HEK293 (cell line): ENCODE data around the gene CSRP1.
A peak's percentile ranks its signal among the peaks of the same experiment; 100 is the strongest.

ENCODE experiments used
- BCL11A ChIP-seq: fragments of 450-650 bp; formaldehyde crosslinking; IDR thresholded peaks from 2 replicates; pipeline ENCODE4 v1.5.1; 2016; ENCODE audit warnings: low read depth, missing biosample characterization, missing genetic modification characterization
- KLF16 ChIP-seq: fragments of 450-650 bp; formaldehyde crosslinking; IDR thresholded peaks from 2 replicates; pipeline ENCODE4 v1.5.1; 2017; ENCODE audit warnings: missing biosample characterization, missing genetic modification characterization
- OVOL3 ChIP-seq: fragments of 450-650 bp; formaldehyde crosslinking; IDR thresholded peaks from 2 replicates; pipeline ENCODE4 v1.5.1; 2016; ENCODE audit warnings: missing biosample characterization, missing genetic modification characterization
- ZBTB21 ChIP-seq: fragments of 450-650 bp; formaldehyde crosslinking; IDR thresholded peaks from 2 replicates; pipeline ENCODE4 v1.5.1; 2017; ENCODE audit warnings: missing biosample characterization, missing genetic modification characterization
- ZFP3 ChIP-seq: fragments of 450-650 bp; formaldehyde crosslinking; IDR thresholded peaks from 2 replicates; pipeline ENCODE4 v1.5.1; 2016; ENCODE audit warnings: low read depth, missing biosample characterization, missing genetic modification characterization
- ZFP37 ChIP-seq: fragments of 450-650 bp; formaldehyde crosslinking; IDR thresholded peaks from 2 replicates; pipeline ENCODE4 v1.5.1; 2016; ENCODE audit warnings: missing biosample characterization, missing genetic modification characterization
- ZNF10 ChIP-seq: fragments of 450-650 bp; formaldehyde crosslinking; IDR thresholded peaks from 2 replicates; pipeline ENCODE4 v1.5.1; 2017; ENCODE audit warnings: missing biosample characterization, missing genetic modification characterization
- ZNF157 ChIP-seq: fragments of 450-650 bp; formaldehyde crosslinking; IDR thresholded peaks from 2 replicates; pipeline ENCODE4 v1.5.1; 2016; ENCODE audit warnings: missing biosample characterization, missing genetic modification characterization
- ZNF184 ChIP-seq: fragments of 450-650 bp; IDR thresholded peaks from 2 replicates; pipeline ENCODE4 v1.5.1; 2018; ENCODE audit warnings: missing biosample characterization, mild to moderate bottlenecking, missing genetic modification characterization
- ZNF214 ChIP-seq: fragments of 450-650 bp; formaldehyde crosslinking; IDR thresholded peaks from 2 replicates; pipeline ENCODE4 v1.5.1; 2017; ENCODE audit warnings: missing biosample characterization, mild to moderate bottlenecking, missing genetic modification characterization, borderline replicate concordance
- ZNF394 ChIP-seq: fragments of 450-650 bp; formaldehyde crosslinking; IDR thresholded peaks from 2 replicates; pipeline ENCODE4 v1.5.1; 2016; ENCODE audit warnings: missing biosample characterization, missing genetic modification characterization, mild to moderate bottlenecking, moderate library complexity, borderline replicate concordance
- ZNF530 ChIP-seq: fragments of 450-650 bp; formaldehyde crosslinking; IDR thresholded peaks from 2 replicates; pipeline ENCODE4 v1.5.1; 2016; ENCODE audit warnings: low read depth, missing biosample characterization, missing genetic modification characterization
- ZNF548 ChIP-seq: fragments of 450-650 bp; formaldehyde crosslinking; IDR thresholded peaks from 2 replicates; pipeline ENCODE4 v1.5.1; 2016; ENCODE audit warnings: missing biosample characterization, missing genetic modification characterization
- ZNF830 ChIP-seq: fragments of 450-650 bp; IDR thresholded peaks from 2 replicates; pipeline ENCODE4 v1.5.0; 2018; ENCODE audit warnings: missing biosample characterization, missing genetic modification characterization, low read depth, mild to moderate bottlenecking, moderate library complexity
- ZSCAN23 ChIP-seq: fragments of 450-650 bp; formaldehyde crosslinking; IDR thresholded peaks from 2 replicates; pipeline ENCODE4 v1.5.1; 2016; ENCODE audit warnings: missing biosample characterization, missing genetic modification characterization
- TF ChIP-seq, protein P1 (sequence below): fragments of 450-650 bp; formaldehyde crosslinking; IDR thresholded peaks from 2 replicates; pipeline ENCODE4 v1.5.1; 2017; ENCODE audit warnings: missing biosample characterization, mild to moderate bottlenecking, missing genetic modification characterization, moderate library complexity
- TF ChIP-seq, protein P2 (sequence below): fragments of 450-650 bp; formaldehyde crosslinking; optimal IDR thresholded peaks from 2 replicates; pipeline ENCODE3; 2016; ENCODE audit warnings: missing biosample characterization, mild to moderate bottlenecking, missing genetic modification characterization
- TF ChIP-seq, protein P3 (sequence below): fragments of 450-650 bp; formaldehyde crosslinking; IDR thresholded peaks from 2 replicates; pipeline ENCODE4 v1.5.1; 2016; ENCODE audit warnings: missing biosample characterization, missing genetic modification characterization
- TF ChIP-seq, protein P4 (sequence below): fragments of 450-650 bp; formaldehyde crosslinking; IDR thresholded peaks from 2 replicates; pipeline ENCODE4 v1.5.1; 2016; ENCODE audit warnings: missing biosample characterization, missing genetic modification characterization
- TF ChIP-seq, protein P5 (sequence below): fragments of 450-650 bp; formaldehyde crosslinking; IDR thresholded peaks from 2 replicates; pipeline ENCODE4 v1.5.1; 2016; ENCODE audit warnings: missing biosample characterization, missing genetic modification characterization, borderline replicate concordance
- TF ChIP-seq, protein P6 (sequence below): fragments of 450-650 bp; formaldehyde crosslinking; IDR thresholded peaks from 2 replicates; pipeline ENCODE4 v1.5.1; 2016; ENCODE audit warnings: missing biosample characterization, missing genetic modification characterization
- TF ChIP-seq, protein P7 (sequence below): fragments of 450-650 bp; formaldehyde crosslinking; IDR thresholded peaks from 2 replicates; pipeline ENCODE4 v1.5.1; 2016; ENCODE audit warnings: missing biosample characterization, missing genetic modification characterization

CSRP1 gene

DNA sequence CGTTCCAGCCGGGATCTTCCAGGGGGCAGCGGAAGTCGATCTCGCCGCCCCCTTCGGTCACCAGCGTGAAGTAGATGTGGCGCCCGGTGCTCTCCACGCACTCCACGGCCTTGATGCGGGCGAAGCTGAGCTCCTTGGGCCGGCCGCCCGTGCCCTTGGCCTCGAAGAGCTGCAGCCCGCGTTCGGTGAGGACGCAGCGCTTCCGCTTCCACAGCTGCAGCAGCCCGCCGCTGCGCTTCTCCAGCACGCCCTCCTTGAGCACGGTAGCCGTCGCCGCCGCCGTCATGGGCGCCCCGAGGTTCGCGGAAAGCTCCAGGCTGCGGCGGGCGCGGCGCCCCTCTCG is 38.5 kb downstream of the CSRP1 start (continued):
- TF ChIP-seq, protein P1, sequence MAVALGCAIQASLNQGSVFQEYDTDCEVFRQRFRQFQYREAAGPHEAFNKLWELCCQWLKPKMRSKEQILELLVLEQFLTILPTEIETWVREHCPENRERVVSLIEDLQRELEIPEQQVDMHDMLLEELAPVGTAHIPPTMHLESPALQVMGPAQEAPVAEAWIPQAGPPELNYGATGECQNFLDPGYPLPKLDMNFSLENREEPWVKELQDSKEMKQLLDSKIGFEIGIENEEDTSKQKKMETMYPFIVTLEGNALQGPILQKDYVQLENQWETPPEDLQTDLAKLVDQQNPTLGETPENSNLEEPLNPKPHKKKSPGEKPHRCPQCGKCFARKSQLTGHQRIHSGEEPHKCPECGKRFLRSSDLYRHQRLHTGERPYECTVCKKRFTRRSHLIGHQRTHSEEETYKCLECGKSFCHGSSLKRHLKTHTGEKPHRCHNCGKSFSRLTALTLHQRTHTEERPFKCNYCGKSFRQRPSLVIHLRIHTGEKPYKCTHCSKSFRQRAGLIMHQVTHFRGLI (tag by site-specific recombination): no peak
- TF ChIP-seq ZFP3 (tag by site-specific recombination) (no peak), ZNF394 (tag by site-specific recombination) (peak; percentile 12; the same call in 1 of the 2 replicates), ZSCAN23 (tag by site-specific recombination) (no peak), ZBTB21 (tag by site-specific recombination) (no peak), ZNF214 (no peak), ZNF548 (no peak), ZNF157 (tag by site-specific recombination) (no peak), ZNF830 (tag by site-specific recombination) (no peak), OVOL3 (tag by site-specific recombination) (no peak), ZNF184 (tag by site-specific recombination) (no peak), BCL11A (tag by site-specific recombination) (no peak), KLF16 (tag by site-specific recombination) (peak; percentile 17; the same call in 1 of the 2 replicates), ZNF530 (tag by site-specific recombination) (no peak), ZFP37 (tag by site-specific recombination) (peak; percentile 6; the same call in 1 of the 2 replicates), ZNF10 (tag by site-specific recombination) (no peak)
- TF ChIP-seq, protein P2, sequence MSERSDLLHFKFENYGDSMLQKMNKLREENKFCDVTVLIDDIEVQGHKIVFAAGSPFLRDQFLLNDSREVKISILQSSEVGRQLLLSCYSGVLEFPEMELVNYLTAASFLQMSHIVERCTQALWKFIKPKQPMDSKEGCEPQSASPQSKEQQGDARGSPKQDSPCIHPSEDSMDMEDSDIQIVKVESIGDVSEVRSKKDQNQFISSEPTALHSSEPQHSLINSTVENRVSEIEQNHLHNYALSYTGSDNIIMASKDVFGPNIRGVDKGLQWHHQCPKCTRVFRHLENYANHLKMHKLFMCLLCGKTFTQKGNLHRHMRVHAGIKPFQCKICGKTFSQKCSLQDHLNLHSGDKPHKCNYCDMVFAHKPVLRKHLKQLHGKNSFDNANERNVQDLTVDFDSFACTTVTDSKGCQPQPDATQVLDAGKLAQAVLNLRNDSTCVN (tag by site-specific recombination): no peak
- TF ChIP-seq, protein P3, sequence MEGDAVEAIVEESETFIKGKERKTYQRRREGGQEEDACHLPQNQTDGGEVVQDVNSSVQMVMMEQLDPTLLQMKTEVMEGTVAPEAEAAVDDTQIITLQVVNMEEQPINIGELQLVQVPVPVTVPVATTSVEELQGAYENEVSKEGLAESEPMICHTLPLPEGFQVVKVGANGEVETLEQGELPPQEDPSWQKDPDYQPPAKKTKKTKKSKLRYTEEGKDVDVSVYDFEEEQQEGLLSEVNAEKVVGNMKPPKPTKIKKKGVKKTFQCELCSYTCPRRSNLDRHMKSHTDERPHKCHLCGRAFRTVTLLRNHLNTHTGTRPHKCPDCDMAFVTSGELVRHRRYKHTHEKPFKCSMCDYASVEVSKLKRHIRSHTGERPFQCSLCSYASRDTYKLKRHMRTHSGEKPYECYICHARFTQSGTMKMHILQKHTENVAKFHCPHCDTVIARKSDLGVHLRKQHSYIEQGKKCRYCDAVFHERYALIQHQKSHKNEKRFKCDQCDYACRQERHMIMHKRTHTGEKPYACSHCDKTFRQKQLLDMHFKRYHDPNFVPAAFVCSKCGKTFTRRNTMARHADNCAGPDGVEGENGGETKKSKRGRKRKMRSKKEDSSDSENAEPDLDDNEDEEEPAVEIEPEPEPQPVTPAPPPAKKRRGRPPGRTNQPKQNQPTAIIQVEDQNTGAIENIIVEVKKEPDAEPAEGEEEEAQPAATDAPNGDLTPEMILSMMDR (tag by site-specific recombination): peak; percentile 49; the same call in 1 of the 2 replicates
- TF ChIP-seq, protein P4, sequence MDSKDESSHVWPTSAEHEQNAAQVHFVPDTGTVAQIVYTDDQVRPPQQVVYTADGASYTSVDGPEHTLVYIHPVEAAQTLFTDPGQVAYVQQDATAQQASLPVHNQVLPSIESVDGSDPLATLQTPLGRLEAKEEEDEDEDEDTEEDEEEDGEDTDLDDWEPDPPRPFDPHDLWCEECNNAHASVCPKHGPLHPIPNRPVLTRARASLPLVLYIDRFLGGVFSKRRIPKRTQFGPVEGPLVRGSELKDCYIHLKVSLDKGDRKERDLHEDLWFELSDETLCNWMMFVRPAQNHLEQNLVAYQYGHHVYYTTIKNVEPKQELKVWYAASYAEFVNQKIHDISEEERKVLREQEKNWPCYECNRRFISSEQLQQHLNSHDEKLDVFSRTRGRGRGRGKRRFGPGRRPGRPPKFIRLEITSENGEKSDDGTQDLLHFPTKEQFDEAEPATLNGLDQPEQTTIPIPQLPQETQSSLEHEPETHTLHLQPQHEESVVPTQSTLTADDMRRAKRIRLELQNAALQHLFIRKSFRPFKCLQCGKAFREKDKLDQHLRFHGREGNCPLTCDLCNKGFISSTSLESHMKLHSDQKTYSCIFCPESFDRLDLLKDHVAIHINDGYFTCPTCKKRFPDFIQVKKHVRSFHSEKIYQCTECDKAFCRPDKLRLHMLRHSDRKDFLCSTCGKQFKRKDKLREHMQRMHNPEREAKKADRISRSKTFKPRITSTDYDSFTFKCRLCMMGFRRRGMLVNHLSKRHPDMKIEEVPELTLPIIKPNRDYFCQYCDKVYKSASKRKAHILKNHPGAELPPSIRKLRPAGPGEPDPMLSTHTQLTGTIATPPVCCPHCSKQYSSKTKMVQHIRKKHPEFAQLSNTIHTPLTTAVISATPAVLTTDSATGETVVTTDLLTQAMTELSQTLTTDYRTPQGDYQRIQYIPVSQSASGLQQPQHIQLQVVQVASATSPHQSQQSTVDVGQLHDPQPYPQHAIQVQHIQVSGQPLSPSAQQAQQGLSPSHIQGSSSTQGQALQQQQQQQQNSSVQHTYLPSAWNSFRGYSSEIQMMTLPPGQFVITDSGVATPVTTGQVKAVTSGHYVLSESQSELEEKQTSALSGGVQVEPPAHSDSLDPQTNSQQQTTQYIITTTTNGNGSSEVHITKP (tag by site-specific recombination): no peak
- TF ChIP-seq, protein P5, sequence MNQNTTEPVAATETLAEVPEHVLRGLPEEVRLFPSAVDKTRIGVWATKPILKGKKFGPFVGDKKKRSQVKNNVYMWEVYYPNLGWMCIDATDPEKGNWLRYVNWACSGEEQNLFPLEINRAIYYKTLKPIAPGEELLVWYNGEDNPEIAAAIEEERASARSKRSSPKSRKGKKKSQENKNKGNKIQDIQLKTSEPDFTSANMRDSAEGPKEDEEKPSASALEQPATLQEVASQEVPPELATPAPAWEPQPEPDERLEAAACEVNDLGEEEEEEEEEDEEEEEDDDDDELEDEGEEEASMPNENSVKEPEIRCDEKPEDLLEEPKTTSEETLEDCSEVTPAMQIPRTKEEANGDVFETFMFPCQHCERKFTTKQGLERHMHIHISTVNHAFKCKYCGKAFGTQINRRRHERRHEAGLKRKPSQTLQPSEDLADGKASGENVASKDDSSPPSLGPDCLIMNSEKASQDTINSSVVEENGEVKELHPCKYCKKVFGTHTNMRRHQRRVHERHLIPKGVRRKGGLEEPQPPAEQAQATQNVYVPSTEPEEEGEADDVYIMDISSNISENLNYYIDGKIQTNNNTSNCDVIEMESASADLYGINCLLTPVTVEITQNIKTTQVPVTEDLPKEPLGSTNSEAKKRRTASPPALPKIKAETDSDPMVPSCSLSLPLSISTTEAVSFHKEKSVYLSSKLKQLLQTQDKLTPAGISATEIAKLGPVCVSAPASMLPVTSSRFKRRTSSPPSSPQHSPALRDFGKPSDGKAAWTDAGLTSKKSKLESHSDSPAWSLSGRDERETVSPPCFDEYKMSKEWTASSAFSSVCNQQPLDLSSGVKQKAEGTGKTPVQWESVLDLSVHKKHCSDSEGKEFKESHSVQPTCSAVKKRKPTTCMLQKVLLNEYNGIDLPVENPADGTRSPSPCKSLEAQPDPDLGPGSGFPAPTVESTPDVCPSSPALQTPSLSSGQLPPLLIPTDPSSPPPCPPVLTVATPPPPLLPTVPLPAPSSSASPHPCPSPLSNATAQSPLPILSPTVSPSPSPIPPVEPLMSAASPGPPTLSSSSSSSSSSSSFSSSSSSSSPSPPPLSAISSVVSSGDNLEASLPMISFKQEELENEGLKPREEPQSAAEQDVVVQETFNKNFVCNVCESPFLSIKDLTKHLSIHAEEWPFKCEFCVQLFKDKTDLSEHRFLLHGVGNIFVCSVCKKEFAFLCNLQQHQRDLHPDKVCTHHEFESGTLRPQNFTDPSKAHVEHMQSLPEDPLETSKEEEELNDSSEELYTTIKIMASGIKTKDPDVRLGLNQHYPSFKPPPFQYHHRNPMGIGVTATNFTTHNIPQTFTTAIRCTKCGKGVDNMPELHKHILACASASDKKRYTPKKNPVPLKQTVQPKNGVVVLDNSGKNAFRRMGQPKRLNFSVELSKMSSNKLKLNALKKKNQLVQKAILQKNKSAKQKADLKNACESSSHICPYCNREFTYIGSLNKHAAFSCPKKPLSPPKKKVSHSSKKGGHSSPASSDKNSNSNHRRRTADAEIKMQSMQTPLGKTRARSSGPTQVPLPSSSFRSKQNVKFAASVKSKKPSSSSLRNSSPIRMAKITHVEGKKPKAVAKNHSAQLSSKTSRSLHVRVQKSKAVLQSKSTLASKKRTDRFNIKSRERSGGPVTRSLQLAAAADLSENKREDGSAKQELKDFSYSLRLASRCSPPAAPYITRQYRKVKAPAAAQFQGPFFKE (tag by site-specific recombination): no peak
- TF ChIP-seq, protein P6, sequence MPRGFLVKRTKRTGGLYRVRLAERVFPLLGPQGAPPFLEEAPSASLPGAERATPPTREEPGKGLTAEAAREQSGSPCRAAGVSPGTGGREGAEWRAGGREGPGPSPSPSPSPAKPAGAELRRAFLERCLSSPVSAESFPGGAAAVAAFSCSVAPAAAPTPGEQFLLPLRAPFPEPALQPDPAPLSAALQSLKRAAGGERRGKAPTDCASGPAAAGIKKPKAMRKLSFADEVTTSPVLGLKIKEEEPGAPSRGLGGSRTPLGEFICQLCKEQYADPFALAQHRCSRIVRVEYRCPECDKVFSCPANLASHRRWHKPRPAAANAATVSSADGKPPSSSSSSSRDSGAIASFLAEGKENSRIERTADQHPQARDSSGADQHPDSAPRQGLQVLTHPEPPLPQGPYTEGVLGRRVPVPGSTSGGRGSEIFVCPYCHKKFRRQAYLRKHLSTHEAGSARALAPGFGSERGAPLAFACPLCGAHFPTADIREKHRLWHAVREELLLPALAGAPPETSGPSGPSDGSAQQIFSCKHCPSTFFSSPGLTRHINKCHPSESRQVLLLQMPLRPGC (tag by site-specific recombination): no peak
- TF ChIP-seq, protein P7, sequence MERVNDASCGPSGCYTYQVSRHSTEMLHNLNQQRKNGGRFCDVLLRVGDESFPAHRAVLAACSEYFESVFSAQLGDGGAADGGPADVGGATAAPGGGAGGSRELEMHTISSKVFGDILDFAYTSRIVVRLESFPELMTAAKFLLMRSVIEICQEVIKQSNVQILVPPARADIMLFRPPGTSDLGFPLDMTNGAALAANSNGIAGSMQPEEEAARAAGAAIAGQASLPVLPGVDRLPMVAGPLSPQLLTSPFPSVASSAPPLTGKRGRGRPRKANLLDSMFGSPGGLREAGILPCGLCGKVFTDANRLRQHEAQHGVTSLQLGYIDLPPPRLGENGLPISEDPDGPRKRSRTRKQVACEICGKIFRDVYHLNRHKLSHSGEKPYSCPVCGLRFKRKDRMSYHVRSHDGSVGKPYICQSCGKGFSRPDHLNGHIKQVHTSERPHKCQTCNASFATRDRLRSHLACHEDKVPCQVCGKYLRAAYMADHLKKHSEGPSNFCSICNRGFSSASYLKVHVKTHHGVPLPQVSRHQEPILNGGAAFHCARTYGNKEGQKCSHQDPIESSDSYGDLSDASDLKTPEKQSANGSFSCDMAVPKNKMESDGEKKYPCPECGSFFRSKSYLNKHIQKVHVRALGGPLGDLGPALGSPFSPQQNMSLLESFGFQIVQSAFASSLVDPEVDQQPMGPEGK (tag by site-specific recombination): peak; percentile 11; the same call in 1 of the 2 replicates
